Measurements from ENCODE around the gene GCAT. TPM values are rescaled to one million over a fixed set of nuclear protein-coding genes. Genes with fewer than 3 reads are reported as not detected.

GCAT gene
- total and polyA plus RNA-seq, 9 of the 15 experiments (the other 6 are each of a cell fraction or from before 2014, with no cell fraction given): 1.9 to 69.9 (median 26.4) TPM

DNA sequence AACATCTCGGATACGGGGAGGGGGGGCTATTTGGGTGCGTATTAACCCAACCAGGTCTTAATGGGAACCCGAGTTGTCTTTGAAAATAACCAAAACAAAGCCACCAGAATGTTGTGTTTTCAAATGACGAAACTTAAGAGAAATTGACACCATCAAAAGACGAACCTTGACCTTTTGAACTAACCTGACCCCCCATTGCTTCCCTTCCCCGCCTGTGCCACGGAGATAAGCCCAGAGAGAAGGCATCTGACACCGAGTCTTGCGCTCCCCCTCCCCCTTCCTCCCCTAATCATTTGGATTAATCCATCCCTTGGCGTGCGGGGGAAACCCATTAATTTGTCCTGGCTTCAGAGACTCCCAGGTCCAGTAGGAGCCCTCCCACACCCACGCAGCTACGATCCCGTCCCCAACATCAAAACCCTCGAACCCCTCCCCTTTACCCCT is 4.5 kb upstream of the GCAT start (continued):
- TF ChIP-seq, protein P1, sequence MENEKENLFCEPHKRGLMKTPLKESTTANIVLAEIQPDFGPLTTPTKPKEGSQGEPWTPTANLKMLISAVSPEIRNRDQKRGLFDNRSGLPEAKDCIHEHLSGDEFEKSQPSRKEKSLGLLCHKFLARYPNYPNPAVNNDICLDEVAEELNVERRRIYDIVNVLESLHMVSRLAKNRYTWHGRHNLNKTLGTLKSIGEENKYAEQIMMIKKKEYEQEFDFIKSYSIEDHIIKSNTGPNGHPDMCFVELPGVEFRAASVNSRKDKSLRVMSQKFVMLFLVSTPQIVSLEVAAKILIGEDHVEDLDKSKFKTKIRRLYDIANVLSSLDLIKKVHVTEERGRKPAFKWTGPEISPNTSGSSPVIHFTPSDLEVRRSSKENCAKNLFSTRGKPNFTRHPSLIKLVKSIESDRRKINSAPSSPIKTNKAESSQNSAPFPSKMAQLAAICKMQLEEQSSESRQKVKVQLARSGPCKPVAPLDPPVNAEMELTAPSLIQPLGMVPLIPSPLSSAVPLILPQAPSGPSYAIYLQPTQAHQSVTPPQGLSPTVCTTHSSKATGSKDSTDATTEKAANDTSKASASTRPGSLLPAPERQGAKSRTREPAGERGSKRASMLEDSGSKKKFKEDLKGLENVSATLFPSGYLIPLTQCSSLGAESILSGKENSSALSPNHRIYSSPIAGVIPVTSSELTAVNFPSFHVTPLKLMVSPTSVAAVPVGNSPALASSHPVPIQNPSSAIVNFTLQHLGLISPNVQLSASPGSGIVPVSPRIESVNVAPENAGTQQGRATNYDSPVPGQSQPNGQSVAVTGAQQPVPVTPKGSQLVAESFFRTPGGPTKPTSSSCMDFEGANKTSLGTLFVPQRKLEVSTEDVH (IDR thresholded peaks at IDR 0.05; ENCODE audit: low read depth, partially characterized antibody): peak; percentile 63
- TF ChIP-seq PTRF (tag; IDR thresholded peaks at IDR 0.05) (no peak), SPI1 (IDR thresholded peaks at IDR 0.05; ENCODE audit: borderline replicate concordance, low read depth, low read length) (0 out of 2 replicates have a peak, but pooled peaks have one; percentile 6), KAT2B (IDR thresholded peaks at IDR 0.05; ENCODE audit: low read depth, low read length) (no peak), SMARCA4 (IDR thresholded peaks at IDR 0.05) (peak; percentile 96), KLF16 (IDR thresholded peaks at IDR 0.05) (peak; percentile 88), BRD4 (IDR thresholded peaks at IDR 0.05) (no peak), CREM (IDR thresholded peaks at IDR 0.05; ENCODE audit: low read depth) (peak; percentile 74)
- TF ChIP-seq, protein P2, sequence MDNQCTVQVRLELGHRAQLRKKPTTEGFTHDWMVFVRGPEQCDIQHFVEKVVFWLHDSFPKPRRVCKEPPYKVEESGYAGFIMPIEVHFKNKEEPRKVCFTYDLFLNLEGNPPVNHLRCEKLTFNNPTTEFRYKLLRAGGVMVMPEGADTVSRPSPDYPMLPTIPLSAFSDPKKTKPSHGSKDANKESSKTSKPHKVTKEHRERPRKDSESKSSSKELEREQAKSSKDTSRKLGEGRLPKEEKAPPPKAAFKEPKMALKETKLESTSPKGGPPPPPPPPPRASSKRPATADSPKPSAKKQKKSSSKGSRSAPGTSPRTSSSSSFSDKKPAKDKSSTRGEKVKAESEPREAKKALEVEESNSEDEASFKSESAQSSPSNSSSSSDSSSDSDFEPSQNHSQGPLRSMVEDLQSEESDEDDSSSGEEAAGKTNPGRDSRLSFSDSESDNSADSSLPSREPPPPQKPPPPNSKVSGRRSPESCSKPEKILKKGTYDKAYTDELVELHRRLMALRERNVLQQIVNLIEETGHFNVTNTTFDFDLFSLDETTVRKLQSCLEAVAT (IDR thresholded peaks at IDR 0.05): no peak
- TF ChIP-seq, protein P3, sequence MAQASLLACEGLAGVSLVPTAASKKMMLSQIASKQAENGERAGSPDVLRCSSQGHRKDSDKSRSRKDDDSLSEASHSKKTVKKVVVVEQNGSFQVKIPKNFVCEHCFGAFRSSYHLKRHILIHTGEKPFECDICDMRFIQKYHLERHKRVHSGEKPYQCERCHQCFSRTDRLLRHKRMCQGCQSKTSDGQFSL (CRISPR knock-in tag; IDR thresholded peaks at IDR 0.05): 0 out of 2 replicates have a peak, but pooled peaks have one; percentile 35
- TF ChIP-seq, protein P3 (tag; IDR thresholded peaks at IDR 0.05): peak in 1 of 2 experiments; percentile 42; a peak in 1 of 4 replicates
- TF ChIP-seq, protein P4, sequence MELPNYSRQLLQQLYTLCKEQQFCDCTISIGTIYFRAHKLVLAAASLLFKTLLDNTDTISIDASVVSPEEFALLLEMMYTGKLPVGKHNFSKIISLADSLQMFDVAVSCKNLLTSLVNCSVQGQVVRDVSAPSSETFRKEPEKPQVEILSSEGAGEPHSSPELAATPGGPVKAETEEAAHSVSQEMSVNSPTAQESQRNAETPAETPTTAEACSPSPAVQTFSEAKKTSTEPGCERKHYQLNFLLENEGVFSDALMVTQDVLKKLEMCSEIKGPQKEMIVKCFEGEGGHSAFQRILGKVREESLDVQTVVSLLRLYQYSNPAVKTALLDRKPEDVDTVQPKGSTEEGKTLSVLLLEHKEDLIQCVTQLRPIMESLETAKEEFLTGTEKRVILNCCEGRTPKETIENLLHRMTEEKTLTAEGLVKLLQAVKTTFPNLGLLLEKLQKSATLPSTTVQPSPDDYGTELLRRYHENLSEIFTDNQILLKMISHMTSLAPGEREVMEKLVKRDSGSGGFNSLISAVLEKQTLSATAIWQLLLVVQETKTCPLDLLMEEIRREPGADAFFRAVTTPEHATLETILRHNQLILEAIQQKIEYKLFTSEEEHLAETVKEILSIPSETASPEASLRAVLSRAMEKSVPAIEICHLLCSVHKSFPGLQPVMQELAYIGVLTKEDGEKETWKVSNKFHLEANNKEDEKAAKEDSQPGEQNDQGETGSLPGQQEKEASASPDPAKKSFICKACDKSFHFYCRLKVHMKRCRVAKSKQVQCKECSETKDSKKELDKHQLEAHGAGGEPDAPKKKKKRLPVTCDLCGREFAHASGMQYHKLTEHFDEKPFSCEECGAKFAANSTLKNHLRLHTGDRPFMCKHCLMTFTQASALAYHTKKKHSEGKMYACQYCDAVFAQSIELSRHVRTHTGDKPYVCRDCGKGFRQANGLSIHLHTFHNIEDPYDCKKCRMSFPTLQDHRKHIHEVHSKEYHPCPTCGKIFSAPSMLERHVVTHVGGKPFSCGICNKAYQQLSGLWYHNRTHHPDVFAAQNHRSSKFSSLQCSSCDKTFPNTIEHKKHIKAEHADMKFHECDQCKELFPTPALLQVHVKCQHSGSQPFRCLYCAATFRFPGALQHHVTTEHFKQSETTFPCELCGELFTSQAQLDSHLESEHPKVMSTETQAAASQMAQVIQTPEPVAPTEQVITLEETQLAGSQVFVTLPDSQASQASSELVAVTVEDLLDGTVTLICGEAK (IDR thresholded peaks at IDR 0.05): no peak
- TF ChIP-seq, protein P4 (CRISPR knock-in tag; IDR thresholded peaks at IDR 0.05): no peak
- TF ChIP-seq, protein P5, sequence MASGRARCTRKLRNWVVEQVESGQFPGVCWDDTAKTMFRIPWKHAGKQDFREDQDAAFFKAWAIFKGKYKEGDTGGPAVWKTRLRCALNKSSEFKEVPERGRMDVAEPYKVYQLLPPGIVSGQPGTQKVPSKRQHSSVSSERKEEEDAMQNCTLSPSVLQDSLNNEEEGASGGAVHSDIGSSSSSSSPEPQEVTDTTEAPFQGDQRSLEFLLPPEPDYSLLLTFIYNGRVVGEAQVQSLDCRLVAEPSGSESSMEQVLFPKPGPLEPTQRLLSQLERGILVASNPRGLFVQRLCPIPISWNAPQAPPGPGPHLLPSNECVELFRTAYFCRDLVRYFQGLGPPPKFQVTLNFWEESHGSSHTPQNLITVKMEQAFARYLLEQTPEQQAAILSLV (tag; IDR thresholded peaks at IDR 0.05): no peak
